NCI-H510A treated with DMSO at 0.1 percent for 48 hours (cell line): ENCODE data around the gene OR2AT4.
A peak's percentile ranks its signal among the peaks of the same experiment; 100 is the strongest.
"Not testable (repeated sequence)": the region's sequence is repeated elsewhere in the genome, so short reads cannot be mapped to it uniquely, and the experiment has no call there.

Source experiments
- DNase-seq: peaks from one replicate; lab custom pipeline; 2025; lab: John Stamatoyannopoulos, UW

OR2AT4 gene

GRCh38 chr11:75096456-75097172 lies at the start of gene OR2AT4:
Gene OR2AT4 (minus strand): TSS chr11:75096876.
- DNase-seq: no peak

DNA sequence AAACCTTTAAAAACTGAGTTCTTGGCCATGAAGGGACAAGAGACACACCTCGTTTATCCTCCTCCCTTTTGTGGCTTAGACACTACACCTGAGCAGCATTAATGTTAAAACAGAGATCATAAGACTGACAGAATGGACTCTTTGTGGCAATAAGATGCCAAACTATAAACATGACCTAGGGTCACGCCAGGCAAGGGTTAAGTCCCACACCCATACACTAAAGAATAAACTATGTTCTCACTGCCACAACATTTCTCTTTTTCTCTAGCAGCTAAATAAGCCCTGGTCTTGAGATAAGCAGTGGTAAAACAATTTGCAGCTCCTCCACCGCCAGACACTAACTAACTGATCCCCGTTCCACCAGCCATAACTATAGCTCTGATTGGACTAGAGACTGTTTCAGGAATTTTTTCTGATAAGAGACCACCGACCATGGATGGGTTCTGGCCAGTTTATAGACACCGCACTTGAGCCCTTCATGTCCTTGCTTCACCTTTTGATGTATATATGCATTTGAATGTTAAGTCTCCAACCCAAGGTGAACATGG lies 49.4 kb upstream of the OR2AT4 start:
- DNase-seq: no peak

- DNase-seq: no peak
Measured at GRCh38 chr11:75145196-75145971, 48.7 kb upstream of the OR2AT4 start.

- DNase-seq: no peak
Measured at GRCh38 chr11:75144716-75145014, 48.0 kb upstream of the OR2AT4 start.

DNA sequence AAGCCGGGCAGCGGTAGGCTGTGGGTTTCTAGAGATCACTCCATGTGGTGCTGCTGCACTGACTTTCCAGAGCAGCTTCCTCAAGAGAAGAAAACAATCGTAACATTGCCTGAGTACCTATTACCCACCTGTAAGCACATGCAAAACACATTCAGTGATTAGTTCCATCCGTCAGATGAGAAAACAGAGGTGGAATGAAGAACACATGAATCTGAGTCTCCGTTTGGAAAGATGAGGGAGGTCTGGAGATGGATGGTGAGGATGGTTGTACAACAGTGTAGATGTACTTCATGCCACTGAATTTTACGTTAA lies 46.7 kb upstream of the OR2AT4 start:
- no peak for DNase-seq

- peak; percentile 86 for DNase-seq
Measured at GRCh38 chr11:75142714-75143419, 46.2 kb upstream of the OR2AT4 start.

DNA sequence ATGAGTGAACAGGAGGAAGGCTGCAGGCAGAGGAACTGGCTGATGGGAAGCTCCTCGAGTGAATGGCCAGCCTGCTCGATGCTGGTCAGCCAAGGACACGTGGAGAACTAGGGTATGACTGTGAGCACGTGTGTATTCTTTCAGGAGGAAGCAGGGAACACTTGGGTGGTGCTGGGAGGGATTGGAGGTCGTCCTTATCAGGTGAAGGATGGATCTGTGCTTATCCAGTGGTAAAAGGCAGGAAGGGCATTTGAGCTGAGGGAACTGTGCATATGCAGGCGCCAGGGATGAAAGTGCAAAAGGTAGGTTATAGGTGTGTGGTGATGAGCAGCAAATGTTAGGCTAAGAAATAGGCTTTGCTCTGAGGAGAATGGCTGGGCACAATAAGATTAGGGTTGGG lies 44.5 kb upstream of the OR2AT4 start:
- DNase-seq: no peak

DNA sequence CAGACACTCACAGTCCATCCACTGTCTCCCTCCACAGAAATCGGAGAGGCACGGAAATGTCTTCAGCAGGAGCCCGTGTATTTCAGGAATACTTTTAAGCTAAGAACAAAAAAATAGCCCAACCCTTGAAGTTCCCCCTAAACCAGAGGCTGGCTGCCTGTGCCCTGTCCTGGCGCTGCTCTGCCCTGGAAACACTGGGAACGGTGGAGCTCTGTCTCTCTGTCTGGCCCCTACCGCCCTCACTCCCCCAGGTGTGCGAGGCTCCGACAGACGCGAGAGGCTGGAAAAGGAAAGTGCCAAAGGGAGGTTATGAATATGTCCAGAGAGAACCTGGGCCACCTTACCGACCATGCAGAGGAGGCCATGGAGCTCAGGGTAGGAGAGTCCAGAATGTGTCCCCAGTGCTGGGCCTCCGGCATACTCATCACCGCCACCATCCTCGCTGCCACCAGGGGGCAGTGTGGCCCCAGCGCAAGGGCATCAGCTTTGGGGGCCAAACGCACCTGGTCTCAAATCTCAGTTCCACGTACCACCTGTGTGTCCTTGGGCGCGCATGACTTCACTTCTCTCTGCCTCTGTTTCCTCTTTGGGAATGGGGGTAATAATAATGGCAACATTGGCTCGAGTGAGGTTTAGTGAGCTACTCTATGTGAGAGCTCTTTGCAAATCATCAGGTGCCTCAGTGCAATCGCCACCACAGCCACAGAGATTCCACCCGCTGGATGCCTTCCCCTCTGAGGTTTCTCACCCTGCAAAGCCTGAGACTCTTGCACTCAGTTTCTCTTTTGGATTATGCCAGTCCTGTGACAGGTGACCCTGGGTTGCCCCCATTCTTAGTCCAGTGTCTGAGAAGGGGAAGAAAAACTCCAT lies 43.8 kb upstream of the OR2AT4 start:
- peak; percentile 11 for DNase-seq

DNA sequence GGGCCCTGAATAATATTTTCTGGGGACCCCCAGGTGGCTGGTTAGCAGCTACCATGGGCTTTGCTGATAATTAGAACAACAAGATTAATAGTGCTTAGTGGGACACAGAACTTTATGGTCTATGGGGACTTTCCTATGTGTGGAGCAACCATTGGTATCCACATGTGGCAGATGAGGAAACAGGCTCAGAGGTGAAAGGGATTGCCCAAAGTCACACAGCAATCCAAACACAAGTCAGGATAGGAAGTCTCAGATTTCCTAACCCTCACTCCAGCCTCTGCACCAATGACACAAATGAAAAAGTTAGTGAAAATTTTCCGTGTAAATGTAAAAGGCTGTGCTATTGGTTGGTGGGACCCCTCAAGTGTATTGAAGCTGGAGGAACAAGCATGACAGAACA lies 39.0 kb upstream of the OR2AT4 start:
- no peak for DNase-seq

DNA sequence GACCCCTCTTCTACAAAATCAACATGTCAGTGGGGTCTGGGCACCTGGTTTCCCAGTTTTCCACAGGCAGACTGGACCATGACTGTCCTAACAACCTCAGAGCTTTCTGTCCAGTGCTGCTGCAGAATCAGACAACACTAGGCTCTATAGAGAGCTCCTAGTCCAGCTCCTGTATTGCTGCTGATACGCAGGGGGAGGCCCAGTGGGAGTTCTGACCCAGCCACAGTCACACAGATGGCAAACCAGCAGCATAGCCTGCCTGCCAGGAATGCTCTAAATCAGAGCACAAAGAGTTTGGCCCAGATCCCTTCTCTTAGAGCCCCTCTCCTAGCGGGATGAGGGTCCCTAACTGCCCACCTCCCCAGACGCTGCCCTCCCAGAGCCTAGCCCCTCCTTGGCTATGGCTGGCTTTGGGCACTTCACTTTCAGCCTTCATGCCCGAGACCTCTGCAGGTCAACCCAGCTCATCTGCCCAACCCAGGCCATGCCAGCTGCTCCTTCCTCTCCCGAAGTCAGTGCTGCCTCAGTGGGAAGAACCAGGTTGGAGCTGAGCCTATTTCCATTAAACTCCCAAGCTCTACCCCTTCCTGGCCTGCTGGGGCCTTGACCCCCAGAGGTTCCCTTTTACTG lies 38.5 kb upstream of the OR2AT4 start:
- DNase-seq: no peak

DNA sequence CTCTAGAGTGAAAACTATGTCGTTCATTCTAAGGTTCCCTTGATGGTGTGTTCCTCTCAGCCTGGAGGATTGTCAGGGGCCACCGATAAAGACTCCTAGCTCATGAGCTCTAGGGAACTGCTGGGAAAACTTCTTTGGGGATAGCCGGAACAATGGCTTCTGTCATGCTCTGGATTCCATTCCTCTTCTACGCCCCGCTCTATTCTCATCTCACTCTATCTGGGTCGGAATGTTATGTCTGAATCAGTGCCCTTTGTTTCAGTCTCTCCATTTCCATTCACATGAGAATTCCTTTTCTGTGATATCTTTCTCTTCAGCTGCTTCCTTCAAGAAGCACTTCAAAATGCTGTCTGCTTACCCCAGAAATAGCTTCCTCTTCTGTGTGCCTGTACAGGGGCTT lies 37.3 kb upstream of the OR2AT4 start:
- no peak for DNase-seq

- no peak for DNase-seq
Measured at GRCh38 chr11:75132080-75132479, 35.4 kb upstream of the OR2AT4 start.

DNA sequence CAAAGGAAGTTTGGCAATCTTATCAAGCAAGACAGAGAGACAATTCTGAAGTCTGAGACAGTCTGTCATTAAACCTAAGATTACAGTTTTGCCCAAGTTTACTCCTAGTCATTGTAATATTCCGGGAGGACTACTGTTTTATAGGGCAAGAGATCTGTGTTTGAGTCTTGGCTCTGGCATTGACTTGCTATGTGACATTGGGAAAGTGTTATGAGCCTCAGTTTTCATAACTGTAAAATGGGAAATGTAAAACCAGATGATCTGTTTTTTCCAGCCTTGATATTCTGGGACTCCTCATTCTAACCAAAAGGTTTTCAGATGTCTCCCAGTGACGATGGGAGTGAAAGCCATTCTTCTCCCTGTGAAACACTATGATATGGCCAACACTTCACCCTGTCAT lies 29.9 kb upstream of the OR2AT4 start:
- no peak for DNase-seq

- DNase-seq: no peak
Measured at GRCh38 chr11:75118577-75118976, 21.9 kb upstream of the OR2AT4 start.

- no peak for DNase-seq
Measured at GRCh38 chr11:75114465-75114864, 17.8 kb upstream of the OR2AT4 start.

DNA sequence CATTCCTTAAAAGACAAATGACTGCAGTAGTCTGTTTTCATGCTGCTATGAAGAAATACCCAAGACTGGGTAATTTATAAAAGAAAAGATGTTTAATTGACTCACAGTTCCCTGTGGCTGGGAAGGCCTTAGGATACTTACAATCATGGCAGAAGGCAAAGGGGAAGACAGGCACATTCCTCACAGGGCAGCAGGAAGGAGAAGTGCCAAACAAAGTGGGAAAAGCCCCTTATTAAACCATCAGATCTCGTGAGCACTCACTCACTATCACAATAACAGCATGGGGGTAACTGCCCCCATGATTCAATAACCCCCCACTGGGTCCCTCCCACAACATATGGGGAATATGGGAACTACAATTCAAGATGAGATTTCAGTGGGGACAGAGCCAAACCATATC lies 16.4 kb upstream of the OR2AT4 start:
- DNase-seq: no peak

- DNase-seq: no peak
Measured at GRCh38 chr11:75112200-75112599, 15.5 kb upstream of the OR2AT4 start.

DNA sequence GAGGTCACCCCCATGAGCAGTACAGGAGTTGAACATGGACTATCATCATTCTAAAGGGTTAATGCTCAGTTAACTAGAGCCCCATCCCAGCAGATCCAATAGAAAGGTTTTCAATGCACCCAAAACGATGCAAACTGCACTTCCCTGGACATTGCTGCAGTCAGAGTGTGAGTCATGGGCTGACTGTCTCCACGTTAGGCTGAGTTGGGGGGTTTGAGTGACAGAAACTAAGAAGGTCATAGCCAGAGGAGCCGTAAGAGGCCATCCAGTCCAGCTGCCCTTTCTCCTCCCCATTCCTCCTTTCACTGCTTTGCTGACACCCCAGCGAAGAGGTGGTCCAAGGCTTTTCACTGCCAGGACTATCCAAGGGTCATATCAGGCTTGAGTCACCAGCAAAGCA lies 10.5 kb upstream of the OR2AT4 start:
- no peak for DNase-seq

DNA sequence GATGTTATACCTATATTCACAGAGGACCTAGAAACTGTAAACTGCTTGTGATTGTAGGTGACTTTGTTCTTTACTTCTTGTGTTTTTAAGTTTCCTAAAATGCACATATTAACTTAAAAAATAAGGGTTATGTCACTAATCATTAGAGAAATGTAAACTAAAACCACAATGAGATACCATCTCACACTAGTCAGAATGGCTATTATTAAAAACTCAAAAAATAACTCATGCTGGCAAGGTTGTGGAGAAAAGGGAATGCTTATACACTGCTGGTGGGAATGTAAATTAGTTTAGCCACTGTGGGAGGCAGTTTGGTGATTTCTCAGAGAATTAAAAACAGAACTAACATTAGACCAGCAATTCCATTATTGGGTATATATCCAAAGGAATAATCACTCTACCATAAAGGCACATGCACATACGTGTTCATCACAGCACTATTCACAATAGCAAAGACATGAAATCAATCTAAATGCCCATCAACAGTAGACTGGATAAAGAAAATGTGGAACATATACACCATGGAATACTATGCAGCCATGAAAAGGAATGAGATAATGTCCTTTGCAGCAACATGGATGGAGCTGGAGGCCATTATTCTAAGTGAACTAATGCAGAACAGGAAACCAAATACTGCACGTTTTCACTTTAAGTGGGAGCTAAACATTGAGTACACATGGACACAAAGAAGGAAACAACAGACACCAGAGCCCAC lies 9.4 kb upstream of the OR2AT4 start:
- not testable (repeated sequence) for DNase-seq

GRCh38 chr11:75105462-75105925 lies 8.8 kb upstream of the OR2AT4 start:
- DNase-seq: peak; percentile 4
